Activated CD4-positive, alpha-beta T cell treated with anti-CD3 and anti-CD28 coated beads, Interleukin-2, amount 10 ng/mL, durations not matched to agents 7 days and 5 days (primary cell): Measurements from ENCODE around the gene CDC42SE1. TPM values are rescaled to one million over a fixed set of nuclear protein-coding genes. Genes with fewer than 3 reads are reported as not detected.

ENCODE experiments used
- CTCF ChIA-PET: fragments of 350-600 bp; sonication (Branson Sonifier 250); formaldehyde crosslinking; loops from one replicate; lab custom pipeline; 2021; ENCODE audit warnings: antibody characterized with exemption; lab: Charles Lee
- POLR2A ChIA-PET: fragments of 350-600 bp; sonication (Branson Sonifier 250); formaldehyde crosslinking; loops from one replicate; lab custom pipeline; 2021; ENCODE audit warnings: antibody characterized with exemption; lab: Charles Lee
- DNase-seq: peaks from one replicate; pipeline ENCODE4 v3.0.0-alpha.2; 2020
- H3K27ac Mint-ChIP-seq: one replicate; pipeline ENCODE4 v1.8.0; 2021; ENCODE audit warnings: mild to moderate bottlenecking, moderate library complexity, mixed read lengths
- H3K27me3 Mint-ChIP-seq: one replicate; pipeline ENCODE4 v1.8.0; 2021; ENCODE audit warnings: mixed read lengths
- H3K36me3 Mint-ChIP-seq: one replicate; pipeline ENCODE4 v1.8.0; 2021; ENCODE audit warnings: low read depth, mixed read lengths
- H3K4me1 Mint-ChIP-seq: one replicate; pipeline ENCODE4 v1.8.0; 2021; ENCODE audit warnings: mixed read lengths
- H3K4me3 Mint-ChIP-seq: one replicate; pipeline ENCODE4 v1.8.0; 2021; ENCODE audit warnings: mild to moderate bottlenecking, moderate library complexity, mixed read lengths
- H3K9me3 Mint-ChIP-seq: one replicate; pipeline ENCODE4 v1.8.0; 2021; ENCODE audit warnings: mixed read lengths
- total RNA-seq, 2 experiments: library from RNA; stranded (reverse); gene quantifications; one replicate each; pipeline ENCODE4 v1.2.3, GENCODE V29; 2021

Gene CDC42SE1
- total RNA-seq, 2 experiments from 2014 or later = 350 to 360 TPM

GRCh38 chr1:151005729-151006319 lies 53.6 kb downstream of the CDC42SE1 start:
- H3K4me3 Mint-ChIP-seq = peak overlapping the region; percentile 98
- CTCF ChIA-PET = interaction anchor here (0.8 to 4.3 kb wide), 18 partner anchors 11 to 520 kb away, joined by 3 to 41 read pairs (median 3); partner anchors contain the start of genes ANXA9, C1orf56, CDC42SE1 and CERS2

GRCh38 chr1:151003180-151003579 lies 56.2 kb downstream of the CDC42SE1 start:
- Mint-ChIP-seq H3K4me3 (peak overlapping the region; percentile 64), H3K27ac (peak overlapping the region; percentile 81), H3K36me3 (peaks cover 33% of the 10 kb centered on the region), H3K9me3 (no peaks in the 10 kb centered on the region), H3K27me3 (no peaks in the 10 kb centered on the region), H3K4me1 (peaks cover 78% of the 10 kb centered on the region)
- ChIA-PET POLR2A (no interaction called here), CTCF (interaction anchor here (1.1 kb wide), 1 partner anchor 13 kb away, joined by 3 read pairs; no protein-coding TSS in a partner anchor)
- no peak for DNase-seq

More at GRCh38 chr1:151005729-151006319, 53.6 kb downstream of the CDC42SE1 start:
- POLR2A ChIA-PET = no interaction called here
- H3K27me3 Mint-ChIP-seq = no peaks in the 10 kb centered on the region
- no peak for DNase-seq
- peaks cover 16% of the 10 kb centered on the region for H3K36me3 Mint-ChIP-seq
- H3K4me1 Mint-ChIP-seq = peaks cover 87% of the 10 kb centered on the region
- H3K27ac Mint-ChIP-seq = peak overlapping the region; percentile 94
- H3K9me3 Mint-ChIP-seq = no peaks in the 10 kb centered on the region

GRCh38 chr1:151002611-151003010 lies 56.8 kb downstream of the CDC42SE1 start:
- ChIA-PET CTCF (interaction anchor here (1.1 kb wide), 1 partner anchor 13 kb away, joined by 3 read pairs; no protein-coding TSS in a partner anchor), POLR2A (no interaction called here)
- no peak for DNase-seq
- H3K27ac Mint-ChIP-seq = peak overlapping the region; percentile 81
- H3K36me3 Mint-ChIP-seq = peaks cover 33% of the 10 kb centered on the region
- no peaks in the 10 kb centered on the region for H3K27me3 Mint-ChIP-seq
- H3K4me1 Mint-ChIP-seq = peaks cover 73% of the 10 kb centered on the region
- no peaks in the 10 kb centered on the region for H3K9me3 Mint-ChIP-seq
- peak overlapping the region; percentile 64 for H3K4me3 Mint-ChIP-seq

DNA sequence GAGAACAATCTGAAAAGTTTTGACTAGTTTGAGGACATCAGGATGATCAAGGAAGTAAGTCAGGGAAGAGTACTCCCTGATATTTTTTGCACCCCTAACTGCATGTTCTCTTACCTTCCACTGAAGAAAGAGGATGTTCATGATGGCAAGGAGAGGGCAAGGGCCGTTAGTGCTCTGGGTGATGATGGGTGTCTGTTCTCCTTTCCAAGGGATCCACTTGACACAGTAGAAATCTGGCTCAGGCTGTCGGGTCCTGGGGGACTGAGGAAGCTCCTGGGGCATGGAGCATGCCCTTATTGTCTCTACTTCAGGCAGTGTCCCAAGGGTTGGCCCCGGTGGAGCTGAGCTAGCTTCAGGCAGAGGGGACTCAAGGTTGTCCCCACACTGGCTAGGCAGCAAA lies 57.4 kb downstream of the CDC42SE1 start:
- no peak for DNase-seq
- CTCF ChIA-PET = interaction anchor here (0.7 to 0.9 kb wide), 2 partner anchors 22 to 24 kb away, joined by 3 read pairs; no protein-coding TSS in a partner anchor
- Mint-ChIP-seq H3K36me3 (peaks cover 35% of the 10 kb centered on the region), H3K27me3 (no peaks in the 10 kb centered on the region), H3K27ac (peak overlapping the region; percentile 20), H3K4me3 (no peak overlapping the region), H3K4me1 (peaks cover 67% of the 10 kb centered on the region), H3K9me3 (no peaks in the 10 kb centered on the region)
- POLR2A ChIA-PET = no interaction called here

- Mint-ChIP-seq H3K27me3 (no peaks in the 10 kb centered on the region), H3K27ac (peak overlapping the region; percentile 20), H3K4me1 (peaks cover 62% of the 10 kb centered on the region), H3K4me3 (no peak overlapping the region), H3K36me3 (peaks cover 39% of the 10 kb centered on the region), H3K9me3 (no peaks in the 10 kb centered on the region)
- DNase-seq = no peak
- POLR2A ChIA-PET = no interaction called here
- CTCF ChIA-PET = interaction anchor here (0.7 to 1.1 kb wide), 4 partner anchors 16 to 423 kb away, joined by 3 read pairs; partner anchors contain the start of gene MCL1
These were observed 57.8 kb downstream of the CDC42SE1 start for GRCh38 chr1:151001602-151002001.

Other genes with a start within 250 kb of the CDC42SE1 start
- gene ARNT, start 183.0 kb downstream of the CDC42SE1 start, total RNA-seq = 10 to 100 TPM; 38.6 to 40.5 TPM
- gene CTXND2, start 172.5 kb downstream of the CDC42SE1 start, total RNA-seq = not detected
- 10 to 100 TPM; 51.1 to 58.1 TPM for gene SETDB1, start 133.3 kb downstream of the CDC42SE1 start, total RNA-seq
- 100 to 1,000 TPM; 173 to 192 TPM for gene CERS2, start 84.8 kb downstream of the CDC42SE1 start, total RNA-seq
- under 1 TPM in 1 of 2 experiments, not detected in 1; 0.10 TPM for gene ANXA9, start 77.3 kb downstream of the CDC42SE1 start, total RNA-seq
- 10 to 100 TPM; 23.9 to 24.3 TPM for gene MINDY1, start 52.7 kb downstream of the CDC42SE1 start, total RNA-seq
- 10 to 100 TPM; 18.8 to 19.1 TPM for gene PRUNE1, start 51.2 kb downstream of the CDC42SE1 start, total RNA-seq
- 1 to 10 TPM in 1 of 2 experiments, under 1 TPM in 1; 0.99 to 1.5 TPM for gene BNIPL, start 23.0 kb downstream of the CDC42SE1 start, total RNA-seq
- 1 to 10 TPM in 1 of 2 experiments, under 1 TPM in 1; 0.62 to 1.3 TPM for gene C1orf56, start 11.9 kb downstream of the CDC42SE1 start, total RNA-seq
- 1 to 10 TPM; 3.6 to 4.7 TPM for gene MLLT11, start 775 bp upstream of the CDC42SE1 start, total RNA-seq
- gene GABPB2, start 11.1 kb upstream of the CDC42SE1 start, total RNA-seq = 10 to 100 TPM; 28.1 to 30.9 TPM
- gene SEMA6C, start 87.0 kb upstream of the CDC42SE1 start, total RNA-seq = 1 to 10 TPM; 3.8 TPM
- 10 to 100 TPM; 33.7 to 38.4 TPM for gene TNFAIP8L2, start 97.0 kb upstream of the CDC42SE1 start, total RNA-seq
- gene LYSMD1, start 106.3 kb upstream of the CDC42SE1 start, total RNA-seq = 1 to 10 TPM; 4.0 to 4.9 TPM
- 10 to 100 TPM; 63.7 to 70.9 TPM for gene SCNM1, start 106.5 kb upstream of the CDC42SE1 start, total RNA-seq
- 1 to 10 TPM; 2.0 to 2.7 TPM for gene TMOD4, start 116.4 kb upstream of the CDC42SE1 start, total RNA-seq
- 10 to 100 TPM; 77.1 to 79.6 TPM for gene VPS72, start 130.6 kb upstream of the CDC42SE1 start, total RNA-seq
- 10 to 100 TPM; 61.6 to 63.4 TPM for gene PIP5K1A, start 138.9 kb upstream of the CDC42SE1 start, total RNA-seq
- gene PSMD4, start 195.1 kb upstream of the CDC42SE1 start, total RNA-seq = 100 to 1,000 TPM; 170 to 190 TPM
- gene ZNF687, start 222.7 kb upstream of the CDC42SE1 start, total RNA-seq = 10 to 100 TPM; 27.4 to 27.7 TPM